SK-N-SH (cell line): ENCODE results near the gene SMNDC1.

ENCODE experiments used
- EP300 ChIP-seq, 2 experiments: IDR thresholded peaks; 2 replicates each; pipeline versions ENCODE4 v1.4.0 to v1.6.1; 2012; ENCODE audit warnings: borderline replicate concordance in 1 of 2, low read depth in 1 of 2, low read length in 1 of 2
- RAD21 ChIP-seq: IDR thresholded peaks from 2 replicates; pipeline ENCODE4 v1.6.1; 2012; ENCODE audit warnings: mild to moderate bottlenecking, low read length
- TAF1 ChIP-seq: IDR thresholded peaks from 2 replicates; pipeline ENCODE4 v1.6.1; 2012; ENCODE audit warnings: low read depth, mild to moderate bottlenecking, low read length, moderate library complexity, borderline replicate concordance
- TF ChIP-seq, protein P1 (sequence below): fragments of 200-600 bp; sonication (generic); IDR thresholded peaks from 2 replicates; pipeline ENCODE4 v1.6.1; 2017; ENCODE audit warnings: antibody characterized with exemption, mild to moderate bottlenecking, moderate library complexity

DNA sequence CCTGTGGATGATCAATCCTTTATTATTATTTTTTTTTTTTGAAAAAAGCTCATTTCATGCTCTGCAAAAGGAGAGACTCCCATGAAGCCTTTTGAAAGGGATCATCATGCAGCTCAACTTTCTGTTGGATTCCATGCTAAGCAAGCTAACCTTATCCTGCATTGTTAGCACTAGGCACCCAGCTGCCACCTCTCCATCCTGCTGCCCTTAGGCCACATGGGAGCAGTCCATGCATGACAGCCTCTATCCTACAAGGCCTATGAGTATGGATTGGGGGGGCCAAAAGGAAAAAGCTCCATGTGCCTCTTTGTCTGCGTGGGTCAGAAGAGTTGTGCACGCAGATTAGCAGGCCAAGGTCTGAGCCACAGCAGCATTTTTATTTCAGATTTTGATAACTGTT lies 19.2 kb downstream of the SMNDC1 start:
- TF ChIP-seq TAF1 (no peak), EP300 (IDR thresholded peaks at IDR 0.05; ENCODE audit: borderline replicate concordance in 1 of 2, low read depth in 1 of 2, low read length in 1 of 2) (no peak), RAD21 (no peak)
- TF ChIP-seq, protein P1, sequence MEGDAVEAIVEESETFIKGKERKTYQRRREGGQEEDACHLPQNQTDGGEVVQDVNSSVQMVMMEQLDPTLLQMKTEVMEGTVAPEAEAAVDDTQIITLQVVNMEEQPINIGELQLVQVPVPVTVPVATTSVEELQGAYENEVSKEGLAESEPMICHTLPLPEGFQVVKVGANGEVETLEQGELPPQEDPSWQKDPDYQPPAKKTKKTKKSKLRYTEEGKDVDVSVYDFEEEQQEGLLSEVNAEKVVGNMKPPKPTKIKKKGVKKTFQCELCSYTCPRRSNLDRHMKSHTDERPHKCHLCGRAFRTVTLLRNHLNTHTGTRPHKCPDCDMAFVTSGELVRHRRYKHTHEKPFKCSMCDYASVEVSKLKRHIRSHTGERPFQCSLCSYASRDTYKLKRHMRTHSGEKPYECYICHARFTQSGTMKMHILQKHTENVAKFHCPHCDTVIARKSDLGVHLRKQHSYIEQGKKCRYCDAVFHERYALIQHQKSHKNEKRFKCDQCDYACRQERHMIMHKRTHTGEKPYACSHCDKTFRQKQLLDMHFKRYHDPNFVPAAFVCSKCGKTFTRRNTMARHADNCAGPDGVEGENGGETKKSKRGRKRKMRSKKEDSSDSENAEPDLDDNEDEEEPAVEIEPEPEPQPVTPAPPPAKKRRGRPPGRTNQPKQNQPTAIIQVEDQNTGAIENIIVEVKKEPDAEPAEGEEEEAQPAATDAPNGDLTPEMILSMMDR: no peak
